GM04504 (cell line): ENCODE data around the gene CUZD1.

Experiments used
- DNase-seq: peaks from one replicate; pipeline ENCODE4 v3.0.0-alpha.2; 2012; ENCODE audit warnings: low read depth

The CUZD1 gene

GRCh38 chr10:122855745-122856144, 10.1 kb upstream of the CUZD1 start:
- no peak for DNase-seq

- DNase-seq, result peak; percentile 68
Observed at GRCh38 chr10:122854648-122855047, 9.0 kb upstream of the CUZD1 start.

GRCh38 chr10:122853665-122854313, 8.1 kb upstream of the CUZD1 start:
- no peak for DNase-seq

GRCh38 chr10:122852261-122852660, 6.6 kb upstream of the CUZD1 start:
- DNase-seq, result no peak

GRCh38 chr10:122850705-122851640, 5.3 kb upstream of the CUZD1 start:
- DNase-seq, result no peak

- DNase-seq, result no peak
Observed at GRCh38 chr10:122849900-122850605, 4.4 kb upstream of the CUZD1 start.

GRCh38 chr10:122849090-122849489, 3.4 kb upstream of the CUZD1 start:
- no peak for DNase-seq

GRCh38 chr10:122847782-122848604, 2.3 kb upstream of the CUZD1 start:
- no peak for DNase-seq

GRCh38 chr10:122844146-122844545, 1.5 kb downstream of the CUZD1 start:
- DNase-seq, result no peak

- DNase-seq, result no peak
Observed at GRCh38 chr10:122841569-122841968, 4.1 kb downstream of the CUZD1 start.

- no peak for DNase-seq
Observed at GRCh38 chr10:122839505-122839904, 6.2 kb downstream of the CUZD1 start.

GRCh38 chr10:122838880-122839279, 6.8 kb downstream of the CUZD1 start:
- DNase-seq, result no peak

- DNase-seq, result no peak
Observed at GRCh38 chr10:122835908-122836307, 9.7 kb downstream of the CUZD1 start.

GRCh38 chr10:122830965-122831353, 14.7 kb downstream of the CUZD1 start:
- no peak for DNase-seq

GRCh38 chr10:122830273-122830964, 15.2 kb downstream of the CUZD1 start:
- DNase-seq, result no peak

GRCh38 chr10:122829454-122829853, 16.2 kb downstream of the CUZD1 start:
- DNase-seq, result no peak

- no peak for DNase-seq
Observed at GRCh38 chr10:122828716-122829255, 16.9 kb downstream of the CUZD1 start.

- DNase-seq, result no peak
Observed at GRCh38 chr10:122827302-122827701, 18.4 kb downstream of the CUZD1 start.

GRCh38 chr10:122822973-122823690, 22.5 kb downstream of the CUZD1 start:
- no peak for DNase-seq

- DNase-seq, result no peak
Observed at GRCh38 chr10:122821808-122822207, 23.8 kb downstream of the CUZD1 start.
